T-helper 2 cell treated with Interferon-gamma antibody and Interleukin-4, amounts not matched to agents 100 ng/mL and 5 ng/mL, for 36 hours (primary cell): ENCODE measurements around the gene FADS1. TPM values are rescaled to one million over a fixed set of nuclear protein-coding genes. Genes with fewer than 3 reads are reported as not detected.

ENCODE experiments used
- intact Hi-C: fragments of 100-400 bp; cut with micrococcal nuclease; formaldehyde crosslinking; loops from one replicate; pipeline ENCODE4 v1.15.1; 2023
- total RNA-seq: library from RNA; stranded (reverse); gene quantifications from 2 replicates; pipeline ENCODE4 v1.2.3, GENCODE V29; 2022

FADS1 gene
- total RNA-seq, 1 donor from 2014 or later = 70.0 TPM

- intact Hi-C loops = loop anchor here (1.0 kb wide), 4 partner anchors 19 to 150 kb away; partner anchors contain the start of gene FADS3
Measured at GRCh38 chr11:61797263-61797944, 19.4 kb downstream of the FADS1 start.

GRCh38 chr11:61795876-61796526 lies 20.8 kb downstream of the FADS1 start:
- intact Hi-C loops = no loop called here

- intact Hi-C loops = no loop called here
Measured at GRCh38 chr11:61795459-61795858, 21.3 kb downstream of the FADS1 start.

DNA sequence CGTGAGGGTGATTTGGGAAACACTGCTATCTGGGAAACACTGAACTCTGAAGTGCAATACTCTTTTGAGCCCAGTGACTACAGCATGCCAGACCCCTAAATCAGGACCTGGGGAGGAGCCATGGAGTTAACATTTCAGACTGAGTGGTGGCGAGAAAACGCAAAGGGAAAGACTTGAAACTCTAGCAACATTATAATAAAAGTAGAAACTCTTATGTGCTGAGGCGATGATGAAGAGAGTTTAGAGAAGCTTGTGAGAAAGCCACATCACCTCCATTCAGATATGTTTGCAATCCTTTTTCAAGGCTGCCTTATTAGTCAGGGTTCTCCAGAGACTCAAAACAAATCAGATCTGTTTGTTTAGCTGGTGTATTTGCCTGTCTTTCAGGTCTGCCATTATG lies 22.2 kb downstream of the FADS1 start:
- intact Hi-C loops = loop anchor here (5.0 kb wide), 2 partner anchors 173 to 313 kb away; partner anchors contain the start of gene FTH1

DNA sequence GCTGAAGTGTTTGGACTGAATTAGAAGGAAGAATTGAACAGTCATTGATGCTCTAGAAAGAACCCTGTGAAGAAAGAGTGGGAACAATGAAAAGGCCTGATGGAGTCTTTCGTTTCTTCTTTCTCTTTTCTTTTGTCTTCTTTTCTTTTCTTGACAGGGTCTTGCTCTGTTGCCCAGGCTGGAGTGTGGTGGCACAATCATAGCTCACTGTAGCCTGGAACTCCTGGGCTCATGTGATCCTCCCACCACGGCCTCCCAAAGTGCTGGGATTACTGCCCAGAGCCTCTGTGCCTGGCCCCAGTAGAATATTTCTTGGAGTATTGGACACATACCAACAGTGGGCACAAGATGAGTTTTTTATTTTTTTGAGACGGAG lies 23.0 kb downstream of the FADS1 start:
- intact Hi-C loops = loop anchor here (2.0 to 5.0 kb wide), 3 partner anchors 173 to 313 kb away; partner anchors contain the start of gene FTH1

DNA sequence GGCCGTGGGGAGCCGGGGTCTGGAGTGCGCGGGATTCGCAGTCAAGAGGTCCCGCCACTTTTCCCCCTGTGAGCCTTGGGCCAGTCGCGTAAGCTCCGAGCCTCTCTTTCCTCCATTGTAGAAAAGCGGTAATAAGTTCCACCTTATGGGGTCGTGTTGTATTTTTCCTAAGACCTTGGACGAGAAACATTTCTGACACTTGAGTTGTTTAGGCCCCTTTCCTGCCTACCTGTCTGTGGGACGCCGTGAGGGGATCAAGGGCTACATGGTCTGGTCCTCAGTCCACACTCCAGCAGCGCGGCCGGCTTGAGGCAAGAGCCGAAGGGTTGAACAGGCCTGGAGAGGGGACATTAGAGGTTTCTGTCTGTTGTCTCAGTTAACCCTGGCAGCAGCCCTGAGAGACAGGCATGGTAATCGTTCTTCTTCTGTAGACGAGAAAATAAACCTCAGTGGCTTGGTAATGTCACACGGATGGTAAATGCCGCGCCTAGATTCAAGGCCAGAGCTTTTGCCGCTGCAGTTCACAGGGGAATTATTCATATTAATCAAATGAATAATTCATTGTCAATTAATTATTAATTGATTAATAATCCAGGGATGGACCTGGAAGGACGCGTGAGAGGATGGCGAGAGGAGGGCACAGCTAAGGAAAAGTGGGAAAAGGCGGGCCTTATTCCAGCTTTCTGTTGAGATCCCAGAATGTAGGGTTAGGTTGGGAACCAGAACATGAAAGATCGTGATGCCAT lies 23.5 kb downstream of the FADS1 start:
- intact Hi-C loops = loop anchor here (2.0 to 5.0 kb wide), 3 partner anchors 174 to 314 kb away; partner anchors contain the start of gene FTH1

DNA sequence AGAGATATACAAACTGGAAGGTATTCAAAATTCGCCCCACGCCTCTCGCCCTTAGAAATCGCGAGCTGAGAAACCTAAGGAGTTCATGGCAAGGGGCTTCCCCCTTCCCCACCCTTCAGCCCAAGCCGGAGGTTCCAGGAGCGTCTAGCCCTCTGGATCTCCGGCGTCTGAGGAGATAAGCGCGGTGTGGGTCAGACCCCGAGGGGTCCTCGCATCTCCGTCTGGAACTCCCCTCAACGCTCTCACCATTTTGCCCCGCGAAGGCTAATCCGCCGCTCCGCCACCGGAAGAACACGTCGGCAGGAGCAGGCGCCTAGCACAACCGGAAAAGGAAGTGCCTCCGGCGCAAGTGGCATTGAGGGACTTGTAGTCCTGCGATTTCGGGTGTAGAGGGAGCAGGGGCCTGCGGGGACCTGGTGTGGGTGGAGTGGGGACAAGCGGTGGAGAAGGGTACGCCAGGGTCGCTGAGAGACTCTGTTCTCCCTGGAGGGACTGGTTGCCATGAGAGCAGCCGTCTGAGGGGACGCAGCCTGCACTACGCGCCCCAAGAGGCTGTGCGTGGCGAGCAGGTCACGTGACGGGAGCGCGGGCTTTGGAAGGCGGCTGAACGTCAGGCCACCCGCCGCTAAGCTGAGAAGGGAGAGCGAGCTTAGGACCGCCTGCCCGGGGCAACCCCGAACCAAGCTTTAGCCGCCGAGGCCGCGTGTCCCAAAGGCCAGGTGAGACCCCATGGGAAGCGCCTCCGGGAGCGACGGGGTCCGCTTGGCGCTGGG lies 24.3 kb downstream of the FADS1 start, which contains the start of the genes FEN1 and TMEM258:
Gene FEN1, plus strand, starts transcription at position 602 of the 773 bp plus-strand sequence. CDS start 2,451 bp downstream, outside the sequence.
Gene TMEM258, minus strand, starts transcription at position 290 of the 773 bp plus-strand sequence. Its CDS starts 41 bp downstream, at position 249.
- intact Hi-C loops = loop anchor here (1.0 to 5.0 kb wide), 6 partner anchors 23 to 331 kb away; partner anchors contain the start of genes FADS2 and FTH1

- intact Hi-C loops = loop anchor here (1.0 to 5.0 kb wide), 6 partner anchors 23 to 331 kb away; partner anchors contain the start of genes FADS2 and FTH1
Measured at GRCh38 chr11:61791737-61792309, 25.0 kb downstream of the FADS1 start.

GRCh38 chr11:61787928-61788491 lies 28.8 kb downstream of the FADS1 start:
- intact Hi-C loops = no loop called here

DNA sequence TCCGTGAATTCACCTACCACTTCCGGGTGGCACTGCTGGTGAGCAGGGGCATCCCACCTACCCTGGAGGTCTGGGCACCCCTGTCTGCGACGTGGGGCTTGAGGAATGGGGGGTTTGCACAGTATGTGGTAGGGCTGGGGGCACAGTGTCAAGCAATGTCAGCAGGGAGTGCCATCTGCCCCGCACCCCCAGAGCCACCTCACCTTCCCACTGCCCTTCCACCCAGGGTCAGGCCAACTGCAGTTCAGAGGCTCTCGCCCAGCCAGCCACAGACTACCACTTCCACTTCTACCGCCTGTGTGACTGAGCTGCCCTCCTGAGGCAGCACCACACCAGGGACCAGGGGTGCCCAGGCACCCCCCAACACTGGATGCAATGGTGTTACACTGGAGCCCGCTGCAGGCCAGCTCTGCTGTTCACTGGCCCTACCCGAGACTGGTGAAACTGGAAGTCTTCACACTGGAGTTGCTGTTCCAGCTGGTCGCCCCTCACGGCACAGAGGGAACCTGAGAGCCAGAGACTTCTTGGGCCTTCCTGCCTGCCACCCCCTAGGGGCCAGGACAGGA lies 30.9 kb downstream of the FADS1 start:
- intact Hi-C loops = no loop called here

DNA sequence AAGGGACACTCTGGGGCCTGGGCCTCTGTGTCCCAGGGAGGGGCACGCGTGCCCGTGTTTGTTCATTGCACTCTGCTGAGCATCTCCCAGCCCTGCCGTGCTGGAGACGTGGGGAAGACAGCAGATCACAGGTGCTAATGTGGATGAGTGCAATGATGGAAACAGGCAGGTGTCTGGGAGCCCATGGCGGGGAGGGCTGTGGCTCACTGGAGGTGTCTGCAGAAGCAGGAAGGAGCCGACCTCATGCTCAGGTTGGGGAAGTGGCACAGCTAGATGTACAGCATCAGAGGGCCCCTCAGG lies 32.3 kb downstream of the FADS1 start:
- intact Hi-C loops = no loop called here

DNA sequence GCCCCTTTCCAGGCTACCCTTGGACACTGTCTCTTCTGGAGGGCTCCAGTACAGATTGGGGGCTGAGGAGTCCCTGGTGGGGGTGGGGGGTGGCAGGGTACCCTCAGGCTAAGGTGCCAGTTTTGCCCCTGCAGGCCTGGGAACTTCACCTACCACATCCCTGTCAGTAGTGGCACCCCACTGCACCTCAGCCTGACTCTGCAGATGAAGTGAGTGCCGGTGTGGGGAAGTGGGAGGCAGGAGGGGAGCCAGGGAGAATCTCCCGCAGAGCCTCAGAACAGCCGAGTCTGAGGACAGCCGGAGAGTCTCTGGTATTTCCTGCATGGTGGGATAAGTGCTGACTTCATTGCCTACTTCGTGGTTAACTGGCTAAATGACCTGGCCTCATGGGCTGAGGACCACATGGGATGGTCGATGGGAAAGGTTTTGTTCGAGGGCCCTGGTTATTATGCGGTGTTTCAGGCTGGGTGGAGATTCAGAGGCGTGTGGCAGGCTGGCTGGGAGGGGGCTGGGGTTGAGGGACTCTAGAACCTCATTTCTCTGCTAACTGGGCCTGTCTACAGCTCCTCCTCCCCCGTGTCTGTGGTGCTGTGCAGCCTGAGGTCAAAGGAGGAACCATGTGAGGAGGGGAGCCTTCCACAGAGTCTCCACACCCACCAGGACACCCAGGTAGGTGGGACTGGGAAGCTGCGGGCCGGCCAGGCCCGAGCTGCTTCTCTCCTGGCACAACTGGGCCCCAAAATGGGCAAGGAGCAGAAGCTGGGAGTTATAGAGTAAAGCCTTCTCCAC lies 32.9 kb downstream of the FADS1 start:
- intact Hi-C loops = no loop called here

- intact Hi-C loops = no loop called here
Measured at GRCh38 chr11:61782841-61783240, 34.0 kb downstream of the FADS1 start.

- intact Hi-C loops = no loop called here
Measured at GRCh38 chr11:61782299-61782698, 34.5 kb downstream of the FADS1 start.

GRCh38 chr11:61781585-61781984 lies 35.2 kb downstream of the FADS1 start:
- intact Hi-C loops = no loop called here

GRCh38 chr11:61780581-61781162 lies 36.1 kb downstream of the FADS1 start:
- intact Hi-C loops = no loop called here

GRCh38 chr11:61779666-61780525 lies 36.9 kb downstream of the FADS1 start:
- intact Hi-C loops = no loop called here
